Smooth muscle cell (in vitro differentiated cells): Measurements from ENCODE around the gene GHRH. TPM values are rescaled to one million over a fixed set of nuclear protein-coding genes. Genes with fewer than 3 reads are reported as not detected.

ENCODE experiments used
- DNase-seq: peaks from one replicate; lab custom pipeline; 2025; ENCODE audit not compliant: unreplicated experiment; lab: John Stamatoyannopoulos, UW
- H2AFZ ChIP-seq: fragments of 200-600 bp; sonication (generic); 2 replicates; pipeline ENCODE4 v1.6.0; 2016; ENCODE audit warnings: antibody characterized with exemption, low read depth, mild to moderate bottlenecking
- H3F3A ChIP-seq: fragments of 200-600 bp; sonication (generic); 2 replicates; pipeline ENCODE4 v1.6.0; 2017; ENCODE audit warnings: antibody characterized with exemption, low read depth
- H3K27ac ChIP-seq: fragments of 200-600 bp; sonication (generic); 2 replicates; pipeline ENCODE4 v1.5.1; 2016; ENCODE audit warnings: low read depth, mild to moderate bottlenecking
- H3K27me3 ChIP-seq: fragments of 200-600 bp; sonication (generic); 2 replicates; pipeline ENCODE4 v1.6.1; 2016; ENCODE audit warnings: low read depth, mild to moderate bottlenecking
- H3K36me3 ChIP-seq: fragments of 200-600 bp; sonication (generic); 2 replicates; pipeline ENCODE4 v1.5.1; 2016; ENCODE audit warnings: low read depth
- H3K4me1 ChIP-seq: fragments of 200-600 bp; sonication (generic); 2 replicates; pipeline ENCODE4 v1.5.1; 2016; ENCODE audit warnings: low read depth
- H3K4me2 ChIP-seq: fragments of 200-600 bp; sonication (generic); 2 replicates; pipeline ENCODE4 v1.6.0; 2016; ENCODE audit warnings: mild to moderate bottlenecking
- H3K4me3 ChIP-seq: fragments of 200-600 bp; sonication (generic); 2 replicates; pipeline ENCODE4 v1.5.1; 2016; ENCODE audit warnings: mild to moderate bottlenecking
- H3K79me2 ChIP-seq: fragments of 200-600 bp; sonication (generic); 2 replicates; pipeline ENCODE4 v1.6.0; 2016; ENCODE audit warnings: low read depth, mild to moderate bottlenecking
- H3K9ac ChIP-seq: fragments of 200-600 bp; sonication (generic); 2 replicates; pipeline ENCODE4 v1.6.0; 2016; ENCODE audit warnings: low read depth
- H3K9me3 ChIP-seq: fragments of 200-600 bp; sonication (generic); replicated peaks from 2 replicates; pipeline ENCODE4 v1.5.1; 2016; ENCODE audit warnings: low read depth
- H4K20me1 ChIP-seq: fragments of 200-600 bp; sonication (generic); 2 replicates; pipeline ENCODE4 v1.6.0; 2016; ENCODE audit warnings: low read depth
- WGBS: methylation state at CpG from one replicate; pipeline ENCODE4 v1.1.7; 2016; ENCODE audit warnings: low lambda C conversion rate; 5-methylcytosine and 5-hydroxymethylcytosine counted together
- polyA plus RNA-seq: library from polyadenylated mRNA; unstranded; fragments of >200 nt; fragmentation: Nextera tagmentation; extraction: Ambion mirVana; gene quantifications from 2 replicates; pipeline ENCODE4 v1.2.1, GENCODE V29; 2016
- total RNA-seq: library from RNA; depleted of rRNA; stranded (reverse); fragments of >200 nt; gene quantifications from 2 replicates; pipeline ENCODE4 v1.2.3, GENCODE V29; 2014
- TF ChIP-seq, protein P1 (sequence below): fragments of 200-600 bp; sonication (generic); IDR thresholded peaks from 2 replicates; pipeline ENCODE4 v1.5.1; 2017; ENCODE audit warnings: borderline replicate concordance, mild to moderate bottlenecking, antibody characterized with exemption; ENCODE audit not compliant: insufficient read depth, poor library complexity, severe bottlenecking

GHRH gene
- total and polyA plus RNA-seq, 2 experiments from 2014 or later = not detected

DNA sequence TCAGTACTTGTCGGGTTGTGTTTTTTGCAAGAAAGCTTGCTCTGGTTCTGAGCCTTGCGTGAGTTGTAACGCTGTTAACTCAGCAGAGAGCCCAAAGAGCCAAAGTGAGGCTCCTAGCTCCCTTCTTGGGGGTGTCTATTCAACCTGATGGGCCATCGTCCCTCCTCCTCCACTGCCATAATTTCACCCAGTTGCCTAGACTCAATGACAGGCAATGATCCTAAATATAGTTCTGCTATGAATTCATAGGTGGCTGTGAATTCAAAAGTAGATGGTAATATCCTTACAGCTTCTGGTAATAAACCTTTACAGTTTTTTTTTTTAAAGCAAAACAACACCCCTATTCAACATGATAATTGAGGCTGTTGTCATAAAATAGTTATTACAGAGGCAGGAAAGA, 39.5 kb downstream of the GHRH start:
- Histone ChIP-seq H3K9me3 (no peaks in the 10 kb centered on the region), H3F3A (peaks cover 10% of the 10 kb centered on the region), H3K4me1 (peaks cover 8% of the 10 kb centered on the region), H3K27ac (peak overlapping the region; percentile 59), H4K20me1 (peaks cover 57% of the 10 kb centered on the region), H3K79me2 (no peaks in the 10 kb centered on the region), H3K27me3 (no peaks in the 10 kb centered on the region), H3K4me3 (no peak overlapping the region), H3K36me3 (peaks cover 20% of the 10 kb centered on the region), H3K4me2 (no peak overlapping the region), H3K9ac (no peak overlapping the region), H2AFZ (no peak overlapping the region)
- TF ChIP-seq, protein P1, sequence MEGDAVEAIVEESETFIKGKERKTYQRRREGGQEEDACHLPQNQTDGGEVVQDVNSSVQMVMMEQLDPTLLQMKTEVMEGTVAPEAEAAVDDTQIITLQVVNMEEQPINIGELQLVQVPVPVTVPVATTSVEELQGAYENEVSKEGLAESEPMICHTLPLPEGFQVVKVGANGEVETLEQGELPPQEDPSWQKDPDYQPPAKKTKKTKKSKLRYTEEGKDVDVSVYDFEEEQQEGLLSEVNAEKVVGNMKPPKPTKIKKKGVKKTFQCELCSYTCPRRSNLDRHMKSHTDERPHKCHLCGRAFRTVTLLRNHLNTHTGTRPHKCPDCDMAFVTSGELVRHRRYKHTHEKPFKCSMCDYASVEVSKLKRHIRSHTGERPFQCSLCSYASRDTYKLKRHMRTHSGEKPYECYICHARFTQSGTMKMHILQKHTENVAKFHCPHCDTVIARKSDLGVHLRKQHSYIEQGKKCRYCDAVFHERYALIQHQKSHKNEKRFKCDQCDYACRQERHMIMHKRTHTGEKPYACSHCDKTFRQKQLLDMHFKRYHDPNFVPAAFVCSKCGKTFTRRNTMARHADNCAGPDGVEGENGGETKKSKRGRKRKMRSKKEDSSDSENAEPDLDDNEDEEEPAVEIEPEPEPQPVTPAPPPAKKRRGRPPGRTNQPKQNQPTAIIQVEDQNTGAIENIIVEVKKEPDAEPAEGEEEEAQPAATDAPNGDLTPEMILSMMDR = no peak
- DNase-seq = no peak
- 100% methylated on average over 4 of the region's 4 CpGs for WGBS

DNA sequence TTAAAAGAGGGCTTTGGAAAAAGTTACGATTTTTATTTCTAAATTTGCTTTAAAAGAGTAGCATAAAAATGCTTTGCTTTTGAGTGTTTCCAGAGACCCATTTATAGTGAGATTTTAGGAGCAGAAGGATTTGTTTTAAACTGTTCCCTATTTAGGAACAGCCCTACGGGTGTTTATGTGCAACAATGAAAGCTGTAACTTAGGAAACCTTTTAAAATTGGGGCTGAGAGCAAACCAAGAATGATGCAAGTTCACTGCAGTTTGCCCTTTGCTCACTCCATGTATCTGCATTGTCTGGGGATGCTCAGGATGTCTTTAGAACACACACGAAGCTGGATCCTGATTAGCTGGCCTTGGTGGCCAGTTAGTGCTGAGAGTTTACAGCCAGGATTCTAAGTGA, 40.9 kb downstream of the GHRH start:
- Histone ChIP-seq H3K4me3 (no peak overlapping the region), H4K20me1 (peaks cover 69% of the 10 kb centered on the region), H2AFZ (no peak overlapping the region), H3K4me1 (peaks cover 4% of the 10 kb centered on the region), H3K4me2 (no peak overlapping the region), H3K27me3 (no peaks in the 10 kb centered on the region), H3K9ac (no peak overlapping the region), H3K9me3 (no peaks in the 10 kb centered on the region), H3K27ac (no peak overlapping the region), H3K36me3 (peaks cover 23% of the 10 kb centered on the region), H3F3A (peaks cover 10% of the 10 kb centered on the region), H3K79me2 (no peaks in the 10 kb centered on the region)
- TF ChIP-seq, protein P1 = no peak
- 46% methylated on average over 3 of the region's 3 CpGs for WGBS
- no peak for DNase-seq

- Histone ChIP-seq H3F3A (peaks cover 10% of the 10 kb centered on the region), H3K4me2 (no peak overlapping the region), H3K27me3 (no peaks in the 10 kb centered on the region), H3K9ac (no peak overlapping the region), H3K27ac (no peak overlapping the region), H3K79me2 (no peaks in the 10 kb centered on the region), H3K9me3 (no peaks in the 10 kb centered on the region), H3K36me3 (peaks cover 15% of the 10 kb centered on the region), H2AFZ (no peak overlapping the region), H3K4me3 (no peak overlapping the region), H3K4me1 (peaks cover 4% of the 10 kb centered on the region), H4K20me1 (peaks cover 75% of the 10 kb centered on the region)
- TF ChIP-seq, protein P1 = no peak
- no peak for DNase-seq
- 84% methylated on average over 10 of the region's 10 CpGs for WGBS
Observed at GRCh38 chr20:37219751-37220668, 41.6 kb downstream of the GHRH start.

DNA sequence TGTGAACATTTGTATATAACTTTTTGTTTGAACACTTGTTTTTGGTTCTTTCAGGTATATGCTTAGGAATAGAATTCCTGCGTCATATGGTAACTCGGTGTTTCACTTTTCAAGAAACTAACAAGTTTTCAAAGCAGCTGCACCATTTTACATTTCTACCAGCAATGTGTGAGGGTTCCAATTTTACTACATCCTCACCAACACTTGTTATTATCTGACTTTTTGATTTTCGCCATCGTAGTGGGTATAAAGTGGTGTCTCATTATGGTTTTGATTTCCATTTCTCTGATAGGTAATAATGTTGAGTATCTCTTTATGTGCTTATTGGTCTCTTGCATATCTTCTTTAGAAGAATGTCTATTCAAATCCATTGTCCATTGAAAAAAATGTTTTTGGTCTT, 42.6 kb downstream of the GHRH start:
- DNase-seq = no peak
- Histone ChIP-seq H3K4me2 (no peak overlapping the region), H3K36me3 (peaks cover 12% of the 10 kb centered on the region), H2AFZ (no peak overlapping the region), H3K9me3 (no peaks in the 10 kb centered on the region), H3K4me3 (no peak overlapping the region), H3K27me3 (no peaks in the 10 kb centered on the region), H4K20me1 (peaks cover 74% of the 10 kb centered on the region), H3K27ac (no peak overlapping the region), H3K79me2 (no peaks in the 10 kb centered on the region), H3K4me1 (peaks cover 4% of the 10 kb centered on the region), H3K9ac (no peak overlapping the region), H3F3A (peaks cover 12% of the 10 kb centered on the region)
- 73% methylated on average over 4 of the region's 4 CpGs for WGBS
- TF ChIP-seq, protein P1 = no peak
